SU-DHL-6 (cell line): ENCODE measurements around the gene KLHDC9.

ENCODE experiments used
- H2AFZ ChIP-seq: fragments of 200-600 bp; sonication (generic); 2 replicates; pipeline ENCODE4 v1.6.1; 2014; ENCODE audit warnings: low read depth, mild to moderate bottlenecking, moderate library complexity, mixed read lengths, antibody characterized with exemption, low read length; ENCODE audit not compliant: severe bottlenecking
- H3F3A ChIP-seq: fragments of 200-600 bp; shearing (Covaris generic); 2 replicates; pipeline ENCODE4 v1.6.0; 2016; ENCODE audit warnings: antibody characterized with exemption, mild to moderate bottlenecking; ENCODE audit not compliant: insufficient read depth
- H3K27ac ChIP-seq: fragments of 200-600 bp; sonication (generic); 2 replicates; pipeline ENCODE4 v1.5.1; 2016; ENCODE audit warnings: low read depth, mild to moderate bottlenecking, low read length, moderate library complexity, mixed read lengths
- H3K27me3 ChIP-seq: fragments of 200-600 bp; sonication (generic), shearing (Covaris generic); 2 replicates; pipeline ENCODE4 v1.6.0; 2014; ENCODE audit warnings: mild to moderate bottlenecking, low read length
- H3K36me3 ChIP-seq: fragments of 200-600 bp; sonication (generic); 2 replicates; pipeline ENCODE4 v1.6.1; 2014; ENCODE audit warnings: mild to moderate bottlenecking, low read length, mixed read lengths
- H3K4me2 ChIP-seq: fragments of 300-600, 200-600 bp; shearing (Covaris generic), sonication (generic); 2 replicates; pipeline ENCODE4 v1.6.0; 2014; ENCODE audit warnings: low read length, low read depth, mild to moderate bottlenecking; ENCODE audit not compliant: poor library complexity, severe bottlenecking
- H3K4me3 ChIP-seq: fragments of 200-600 bp; sonication (generic); 2 replicates; pipeline ENCODE4 v1.5.1; 2014; ENCODE audit warnings: antibody characterized with exemption, low read length, mild to moderate bottlenecking, mixed read lengths; ENCODE audit not compliant: insufficient read depth, poor library complexity, severe bottlenecking
- H3K79me2 ChIP-seq: fragments of 200-600 bp; sonication (generic); 2 replicates; pipeline ENCODE4 v1.6.1; 2014; ENCODE audit warnings: mild to moderate bottlenecking, low read length, moderate library complexity; ENCODE audit not compliant: insufficient read depth
- H3K9ac ChIP-seq: fragments of 200-600 bp; sonication (generic); 2 replicates; pipeline ENCODE4 v1.7.0; 2014; ENCODE audit warnings: mild to moderate bottlenecking, low read length
- H3K9me2 ChIP-seq: fragments of 200-600 bp; sonication (generic); replicated peaks from 2 replicates; pipeline ENCODE4 v1.6.1; 2014; ENCODE audit warnings: low read length; ENCODE audit not compliant: insufficient read depth
- H3K9me3 ChIP-seq: fragments of 200-600 bp; sonication (generic); 2 replicates; pipeline ENCODE4 v1.6.1; 2014; ENCODE audit warnings: low read length, mixed read lengths; ENCODE audit not compliant: insufficient read depth
- H4K20me1 ChIP-seq: fragments of 200-600 bp; sonication (generic); 2 replicates; pipeline ENCODE4 v1.6.1; 2014; ENCODE audit warnings: low read depth, mild to moderate bottlenecking, antibody characterized with exemption, low read length, moderate library complexity, mixed read lengths
- CTCF ChIP-seq: fragments of 200-600 bp; sonication (generic); IDR thresholded peaks from one replicate; pipeline ENCODE4 v1.5.1; 2017; ENCODE audit warnings: antibody characterized with exemption, mild to moderate bottlenecking, low read length, moderate library complexity; ENCODE audit not compliant: insufficient read depth, poor library complexity, severe bottlenecking
- EZH2phosphoT487 ChIP-seq: fragments of 200-600 bp; sonication (generic), shearing (Covaris generic); conservative IDR thresholded peaks from 2 replicates; pipeline ENCODE4 v1.6.1; 2018; ENCODE audit warnings: mild to moderate bottlenecking, antibody characterized with exemption, low read length, moderate library complexity, mixed read lengths

The KLHDC9 gene

GRCh38 chr1:161091093-161091492, 7.1 kb upstream of the KLHDC9 start:
- Histone ChIP-seq H3K9me3 (no peaks in the 10 kb centered on the region), H3K9me2 (no peaks in the 10 kb centered on the region), H3K27me3 (no peaks in the 10 kb centered on the region), H3K4me2 (no peak overlapping the region), H3F3A (no peaks in the 10 kb centered on the region), H3K27ac (no peak overlapping the region), H3K79me2 (no peaks in the 10 kb centered on the region), H3K9ac (no peak overlapping the region), H3K36me3 (no peaks in the 10 kb centered on the region), H3K4me3 (no peak overlapping the region), H2AFZ (no peak overlapping the region), H4K20me1 (no peaks in the 10 kb centered on the region)
- TF ChIP-seq EZH2phosphoT487 = no peak
- TF ChIP-seq CTCF = no peak

GRCh38 chr1:161091796-161092507, 6.2 kb upstream of the KLHDC9 start:
- H2AFZ ChIP-seq = no peak overlapping the region
- H3K4me2 ChIP-seq = no peak overlapping the region
- H3K9ac ChIP-seq = no peak overlapping the region
- no peaks in the 10 kb centered on the region for H3K9me2 ChIP-seq
- no peaks in the 10 kb centered on the region for H3F3A ChIP-seq
- H3K9me3 ChIP-seq = no peaks in the 10 kb centered on the region
- TF ChIP-seq CTCF = no peak
- TF ChIP-seq EZH2phosphoT487 = no peak
- H3K27me3 ChIP-seq = no peaks in the 10 kb centered on the region
- H3K36me3 ChIP-seq = no peaks in the 10 kb centered on the region
- no peaks in the 10 kb centered on the region for H3K79me2 ChIP-seq
- H4K20me1 ChIP-seq = no peaks in the 10 kb centered on the region
- no peak overlapping the region for H3K4me3 ChIP-seq
- no peak overlapping the region for H3K27ac ChIP-seq

- no peaks in the 10 kb centered on the region for H3K36me3 ChIP-seq
- no peak overlapping the region for H3K4me2 ChIP-seq
- H3K4me3 ChIP-seq = no peak overlapping the region
- H3K9me3 ChIP-seq = no peaks in the 10 kb centered on the region
- H3K79me2 ChIP-seq = no peaks in the 10 kb centered on the region
- H2AFZ ChIP-seq = no peak overlapping the region
- H3F3A ChIP-seq = no peaks in the 10 kb centered on the region
- no peaks in the 10 kb centered on the region for H3K27me3 ChIP-seq
- H3K27ac ChIP-seq = no peak overlapping the region
- TF ChIP-seq EZH2phosphoT487 = no peak
- TF ChIP-seq CTCF = no peak
- no peaks in the 10 kb centered on the region for H4K20me1 ChIP-seq
- H3K9ac ChIP-seq = no peak overlapping the region
- H3K9me2 ChIP-seq = no peaks in the 10 kb centered on the region
Observed at GRCh38 chr1:161092621-161093028, 5.5 kb upstream of the KLHDC9 start.
